GM21576 (cell line): ENCODE data around the gene ANKRD26.
"Not testable (repeated sequence)": the region's sequence is repeated elsewhere in the genome, so short reads cannot be mapped to it uniquely, and the experiment has no call there.

Source experiments
- ATAC-seq: cut with Tn5 transposase; IDR thresholded peaks from one replicate; pipeline ENCODE4 v1.9.1; 2021; ENCODE audit warnings: mild to moderate bottlenecking, moderate library complexity; ENCODE audit not compliant: unreplicated experiment

The ANKRD26 gene

GRCh38 chr10:27099916-27100812 lies at the start of gene ANKRD26:
Gene ANKRD26, minus strand, starts transcription at chr10:27100494. Its CDS starts 168 bp downstream, at chr10:27100326.
- ATAC-seq: peak; percentile 79

- ATAC-seq: no peak
Measured at GRCh38 chr10:27147701-27148100, 47.4 kb upstream of the ANKRD26 start.

DNA sequence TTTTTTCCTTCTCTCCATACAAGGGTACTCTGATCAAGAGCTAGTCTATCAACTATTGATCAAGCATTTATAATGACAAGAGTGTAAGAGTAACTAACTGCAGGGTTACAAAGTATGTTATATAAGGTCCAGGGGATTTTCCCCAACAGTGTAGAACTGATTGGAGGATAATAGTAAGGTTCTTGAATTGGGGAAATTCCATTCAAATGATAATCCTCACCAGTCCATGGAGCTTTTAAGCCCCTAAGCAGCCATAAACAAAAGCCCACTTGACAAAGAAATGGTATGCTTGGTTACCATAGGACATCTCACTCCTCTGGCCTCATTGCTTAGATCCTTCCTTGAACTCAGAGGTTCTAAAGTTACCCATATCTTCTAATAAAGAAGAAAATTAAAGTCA lies 45.6 kb upstream of the ANKRD26 start:
- no peak for ATAC-seq

DNA sequence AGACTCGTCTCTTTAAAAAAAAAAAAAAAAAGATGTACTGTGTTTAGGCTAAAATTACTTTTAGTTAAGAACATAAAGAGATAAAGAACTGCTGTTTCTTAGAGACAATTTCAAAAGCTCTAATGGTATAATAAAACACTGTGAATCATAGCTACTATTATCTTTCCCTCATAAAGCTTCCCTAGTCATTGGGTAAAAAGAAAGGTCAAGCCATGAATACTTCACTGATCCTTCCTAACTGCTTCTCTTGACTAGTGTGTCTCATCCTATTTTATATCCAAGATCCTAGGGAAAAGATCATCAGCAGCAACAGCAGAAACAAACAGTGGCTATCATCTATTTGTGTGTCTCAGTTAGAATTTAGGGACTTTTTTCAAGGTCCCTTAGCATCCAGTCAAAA lies 43.4 kb upstream of the ANKRD26 start:
- no peak for ATAC-seq

- no peak for ATAC-seq
Measured at GRCh38 chr10:27138277-27138676, 38.0 kb upstream of the ANKRD26 start.

GRCh38 chr10:27134371-27134770 lies 34.1 kb upstream of the ANKRD26 start:
- ATAC-seq: no peak

GRCh38 chr10:27108165-27108564 lies 7.9 kb upstream of the ANKRD26 start:
- no peak for ATAC-seq

DNA sequence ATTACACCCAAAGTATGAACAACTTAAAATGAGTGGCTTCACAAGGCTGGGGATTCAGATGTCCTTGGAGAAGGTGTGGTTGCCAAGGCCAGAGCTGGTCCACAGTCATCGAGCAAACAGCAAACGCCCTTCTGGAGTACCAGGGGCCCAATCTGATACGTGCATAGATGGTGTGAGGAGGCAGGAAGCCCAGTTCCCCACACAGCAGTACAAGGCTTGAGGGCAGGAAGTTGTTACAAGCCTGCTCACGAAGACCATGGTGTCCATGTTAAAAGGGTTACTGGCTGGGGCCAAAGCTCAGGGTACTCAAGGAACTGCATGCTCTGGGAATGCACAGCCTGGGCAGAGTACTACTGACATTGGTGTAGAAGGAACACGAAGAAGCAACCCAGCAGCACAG lies 4.6 kb upstream of the ANKRD26 start:
- ATAC-seq: no peak

- ATAC-seq: peak; percentile 7
Measured at GRCh38 chr10:27100813-27101347, 586 bp upstream of the ANKRD26 start.

DNA sequence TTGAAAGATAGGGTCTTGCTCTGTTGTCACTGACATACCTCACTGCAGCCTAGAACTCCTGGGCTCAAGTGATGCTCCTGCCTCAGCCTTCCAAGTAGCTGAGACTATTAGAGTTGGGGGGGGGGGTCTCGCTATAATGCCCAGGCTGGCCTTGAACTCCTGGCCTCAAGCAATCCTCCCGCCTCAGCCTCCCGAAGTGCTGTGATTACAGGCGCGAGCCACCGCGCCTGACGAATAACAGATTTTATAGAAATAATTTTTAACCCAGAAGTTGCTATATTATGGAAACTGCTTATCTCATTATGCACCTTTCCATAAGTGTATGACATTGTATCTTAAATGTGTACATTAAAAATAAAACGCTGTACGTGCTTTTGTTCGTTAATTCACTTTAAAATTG lies 846 bp downstream of the ANKRD26 start:
- ATAC-seq: no peak

DNA sequence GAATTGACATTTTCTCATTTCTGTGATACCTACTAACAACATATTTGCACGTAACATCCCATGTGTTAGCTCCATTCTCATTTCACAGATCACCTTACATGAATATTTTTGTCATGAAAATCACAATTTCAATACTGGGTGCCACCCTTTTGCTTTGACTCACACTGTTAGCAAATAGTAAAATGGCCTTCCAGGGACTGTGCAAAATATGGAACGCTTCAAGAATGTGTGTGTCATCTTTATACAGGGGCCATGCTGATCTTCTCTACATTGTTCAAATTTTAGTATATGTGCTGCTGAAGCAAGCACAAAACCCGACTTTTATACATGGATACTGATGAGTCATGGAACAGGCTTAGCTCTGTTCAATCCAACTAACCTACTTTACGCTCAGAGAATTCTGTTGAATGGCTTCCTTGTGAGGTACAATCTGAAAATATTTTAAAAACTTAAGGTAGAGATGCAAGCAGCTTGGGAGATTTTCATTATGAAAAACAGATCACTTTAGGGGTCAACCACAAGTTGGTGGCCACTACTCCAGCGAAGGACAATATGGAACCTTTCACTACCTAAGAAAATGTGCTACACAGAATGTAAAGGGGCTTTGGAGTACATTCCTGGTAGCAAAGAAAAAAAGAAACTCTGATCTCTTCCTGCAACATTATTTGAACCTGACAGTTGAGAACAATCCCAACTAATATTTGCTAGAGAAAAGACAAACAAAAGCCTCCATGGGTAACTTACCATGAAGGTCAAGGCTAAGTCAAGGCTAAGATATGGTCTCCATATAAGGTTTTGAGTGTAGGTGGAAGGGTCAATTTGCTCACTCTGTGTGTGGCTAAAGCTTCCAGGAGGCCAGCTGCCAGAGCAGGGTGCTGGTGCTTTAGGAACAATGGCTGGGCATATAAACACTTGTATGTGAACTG lies 11.9 kb downstream of the ANKRD26 start:
- no peak for ATAC-seq

GRCh38 chr10:27072436-27073114 lies 27.7 kb downstream of the ANKRD26 start:
- no peak for ATAC-seq

GRCh38 chr10:27068217-27068891 lies 31.9 kb downstream of the ANKRD26 start:
- ATAC-seq: no peak

GRCh38 chr10:27065084-27065483 lies 35.2 kb downstream of the ANKRD26 start:
- no peak for ATAC-seq

DNA sequence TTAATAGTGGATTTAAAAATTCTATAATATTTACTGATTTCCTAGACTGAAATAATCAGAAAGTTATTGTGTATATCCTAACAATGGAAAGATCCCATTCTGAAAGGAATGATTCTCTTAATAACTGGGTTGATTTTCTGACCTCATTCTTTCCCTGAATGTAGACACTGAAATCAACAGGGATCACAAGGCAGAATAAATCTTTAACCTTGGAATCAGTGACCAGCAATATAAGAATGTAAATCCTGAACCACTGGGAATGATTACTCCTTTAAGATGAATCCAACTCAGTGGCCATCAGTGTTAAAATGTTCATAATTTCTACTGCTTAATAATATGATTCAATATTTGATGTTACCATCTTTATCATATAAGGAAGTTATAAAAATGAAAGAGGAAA lies 47.6 kb downstream of the ANKRD26 start:
- no peak for ATAC-seq

DNA sequence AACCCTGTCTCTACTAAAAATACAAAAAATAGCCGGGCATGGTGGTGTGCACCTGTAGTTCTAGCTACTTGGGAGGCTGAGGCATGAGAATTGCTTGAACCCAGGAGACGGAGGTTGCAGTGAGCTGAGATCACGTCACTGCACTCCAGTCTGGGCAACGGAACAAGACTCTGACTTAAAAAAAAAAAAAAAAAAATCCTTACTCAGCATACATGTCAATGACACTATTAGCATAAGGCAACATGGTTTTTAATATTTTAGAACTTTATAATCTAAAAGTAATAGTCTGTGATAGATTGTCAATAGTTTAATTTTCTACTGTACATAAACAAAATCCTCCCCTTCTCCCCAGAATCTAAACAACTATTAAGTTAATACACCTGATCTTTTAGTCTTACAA lies 55.0 kb downstream of the ANKRD26 start:
- ATAC-seq: not testable (repeated sequence)

DNA sequence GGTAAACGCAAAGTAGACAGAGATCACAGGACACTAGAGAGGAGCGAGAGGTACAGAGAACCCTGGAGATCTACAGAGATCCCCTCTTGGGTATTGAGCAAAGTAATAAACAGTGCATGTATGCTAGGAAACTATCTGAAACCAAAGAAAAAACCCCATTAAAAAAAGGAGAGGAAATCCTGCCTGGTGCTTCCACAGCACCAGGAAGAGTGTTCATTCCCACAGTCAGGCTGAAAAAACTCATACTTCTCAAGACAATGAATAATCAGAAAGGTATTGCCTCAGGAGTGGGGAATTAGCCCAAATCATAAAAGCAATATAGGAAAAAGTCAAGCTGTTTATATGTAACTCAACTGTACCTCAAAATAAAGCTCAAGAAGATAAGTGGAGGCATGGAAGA lies 59.1 kb downstream of the ANKRD26 start:
- no peak for ATAC-seq

DNA sequence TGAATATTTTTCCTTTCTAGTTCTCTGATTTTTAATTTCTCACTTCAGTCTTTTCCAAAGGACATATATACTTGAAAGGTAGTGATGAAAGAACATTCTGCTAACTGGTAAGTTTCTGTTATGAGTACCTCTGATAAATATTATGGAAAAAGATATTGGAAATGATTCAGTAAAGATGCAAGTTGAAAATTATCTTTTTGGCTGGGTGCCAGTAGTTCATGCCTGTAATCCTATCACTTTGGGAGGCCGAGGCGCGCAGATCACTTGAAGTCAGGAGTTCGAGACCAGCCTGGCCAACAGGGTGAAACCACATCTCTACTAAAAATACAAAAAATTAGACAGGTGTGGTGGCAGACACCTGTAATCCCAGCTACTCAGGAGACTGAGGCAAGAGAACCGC lies 62.1 kb downstream of the ANKRD26 start:
- no peak for ATAC-seq

DNA sequence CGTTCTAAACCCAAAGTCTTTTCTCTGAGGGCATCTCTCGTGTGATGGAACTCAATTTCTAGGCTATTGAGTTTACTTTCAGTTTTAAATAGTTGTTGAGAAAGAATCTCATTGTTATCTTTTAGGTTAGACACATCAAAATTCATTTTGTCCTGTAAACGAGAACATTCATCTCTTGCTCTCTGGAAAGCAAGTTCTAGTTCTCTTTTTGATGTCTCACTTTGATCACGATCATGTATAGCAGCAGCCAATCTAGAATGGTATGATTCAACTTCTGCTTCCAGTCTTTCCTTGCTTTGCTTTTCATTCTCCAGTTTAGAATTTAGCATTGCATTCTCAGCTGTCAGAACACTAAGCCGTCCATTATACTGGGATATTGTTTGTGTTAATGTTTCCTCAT lies 65.1 kb downstream of the ANKRD26 start:
- no peak for ATAC-seq

GRCh38 chr10:27030060-27030459 lies 70.2 kb downstream of the ANKRD26 start:
- ATAC-seq: no peak
